Duodenal mucosa (tissue), 2 donors: ENCODE data around the gene ARPP21.

ENCODE experiments used
- H3K27ac ChIP-seq: one replicate; pipeline ENCODE4 v1.7.0; 2013; ENCODE audit warnings: low read depth, low read length
- H3K27me3 ChIP-seq, 2 donors: one replicate each; pipeline ENCODE4 v1.7.0; 2013; ENCODE audit warnings: low read length in 2 of 2, control low read depth in 1 of 2; ENCODE audit not compliant: insufficient read depth in 2 of 2, control insufficient read depth in 1 of 2
- H3K36me3 ChIP-seq, 2 donors: one replicate each; pipeline ENCODE4 v1.7.0; 2013; ENCODE audit warnings: low read length in 2 of 2, control low read depth in 1 of 2; ENCODE audit not compliant: insufficient read depth in 2 of 2, control insufficient read depth in 1 of 2
- H3K4me1 ChIP-seq, 2 donors: one replicate each; pipeline ENCODE4 v1.7.0; 2013; ENCODE audit warnings: low read length in 2 of 2, control low read depth in 1 of 2; ENCODE audit not compliant: insufficient read depth in 2 of 2, control insufficient read depth in 1 of 2
- H3K4me3 ChIP-seq, 2 donors: one replicate each; pipeline ENCODE4 v1.7.0; 2013; ENCODE audit warnings: low read length in 2 of 2, low read depth in 1 of 2
- H3K9ac ChIP-seq, 2 donors: one replicate each; pipeline ENCODE4 v1.7.0; 2013; ENCODE audit warnings: low read length in 2 of 2, low read depth in 1 of 2
- H3K9me3 ChIP-seq, 2 donors: one replicate each; pipeline ENCODE4 v1.7.0; 2013; ENCODE audit warnings: low read length in 2 of 2, control low read depth in 1 of 2; ENCODE audit not compliant: control insufficient read depth in 1 of 2

ARPP21 gene

GRCh38 chr3:35674451-35675109 is 35.3 kb downstream of the ARPP21 start:
- no peaks in the 10 kb centered on the region for H3K4me1 ChIP-seq

DNA sequence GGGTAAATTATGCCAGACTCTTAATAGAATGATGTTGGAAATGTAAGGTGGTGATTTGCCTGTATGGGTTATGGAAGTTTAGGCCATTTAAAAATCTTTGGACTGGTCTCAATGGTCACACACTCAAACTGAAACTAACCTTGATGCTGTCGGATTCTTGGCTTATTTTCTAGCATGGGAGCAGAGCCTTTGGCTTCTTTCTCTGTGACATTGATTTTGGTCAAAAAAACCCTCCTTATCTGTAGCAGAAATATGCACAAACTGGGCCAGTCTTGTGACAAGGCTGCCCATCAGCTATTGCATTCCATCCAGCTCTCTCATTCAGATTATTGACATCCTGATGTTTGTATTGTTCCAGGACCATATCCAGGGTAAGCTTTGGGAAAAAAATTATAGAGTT is 35.9 kb downstream of the ARPP21 start:
- Histone ChIP-seq H3K9me3 (no peaks in the 10 kb centered on the region), H3K9ac (no peak overlapping the region), H3K27ac (no peak overlapping the region), H3K4me1 (no peaks in the 10 kb centered on the region), H3K4me3 (no peak overlapping the region), H3K36me3 (no peaks in the 10 kb centered on the region), H3K27me3 (no peaks in the 10 kb centered on the region)

More at GRCh38 chr3:35674451-35675109, 35.3 kb downstream of the ARPP21 start:
- Histone ChIP-seq H3K27ac (no peak overlapping the region), H3K4me3 (no peak overlapping the region), H3K9ac (no peak overlapping the region), H3K27me3 (no peaks in the 10 kb centered on the region), H3K36me3 (no peaks in the 10 kb centered on the region), H3K9me3 (no peaks in the 10 kb centered on the region)

- Histone ChIP-seq H3K4me3 (no peak overlapping the region), H3K36me3 (no peaks in the 10 kb centered on the region), H3K9ac (no peak overlapping the region), H3K9me3 (no peaks in the 10 kb centered on the region), H3K4me1 (no peaks in the 10 kb centered on the region), H3K27me3 (no peaks in the 10 kb centered on the region), H3K27ac (no peak overlapping the region)
Observed at GRCh38 chr3:35675621-35676020, 36.3 kb downstream of the ARPP21 start.

GRCh38 chr3:35677797-35678196 is 38.5 kb downstream of the ARPP21 start:
- H3K36me3 ChIP-seq = no peaks in the 10 kb centered on the region
- no peak overlapping the region for H3K4me3 ChIP-seq
- peaks cover 0 to 3% of the 10 kb centered on the region in 2 donors for H3K27me3 ChIP-seq
- H3K4me1 ChIP-seq = no peaks in the 10 kb centered on the region
- no peak overlapping the region for H3K9ac ChIP-seq
- no peaks in the 10 kb centered on the region for H3K9me3 ChIP-seq
- H3K27ac ChIP-seq = no peak overlapping the region

DNA sequence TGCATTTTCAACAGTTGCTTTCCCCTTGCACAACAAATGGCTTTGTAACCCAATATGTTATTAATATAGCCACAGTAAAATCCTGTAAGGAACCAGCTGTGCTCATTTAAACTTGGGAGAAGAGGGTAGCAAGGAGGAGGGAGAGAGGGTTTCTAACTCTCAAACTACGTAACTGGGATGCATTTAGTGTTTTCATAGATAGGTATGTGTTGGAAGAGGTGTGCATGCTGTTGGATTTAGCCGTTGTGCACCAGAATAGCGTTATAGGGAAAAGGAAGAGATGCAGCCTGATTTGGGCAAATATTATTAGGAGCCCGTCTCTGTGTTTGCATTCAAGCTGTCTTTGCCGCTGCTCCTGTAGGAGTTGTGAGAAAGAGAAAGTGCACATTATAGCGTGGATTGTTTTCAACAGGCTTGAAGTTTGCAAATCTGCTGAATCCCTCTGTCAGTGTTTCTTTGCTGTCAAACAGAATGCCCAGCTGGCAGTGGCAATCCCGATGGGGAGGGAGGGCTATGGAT is 39.4 kb downstream of the ARPP21 start:
- H3K27ac ChIP-seq = no peak overlapping the region
- H3K27me3 ChIP-seq = peaks cover 0 to 3% of the 10 kb centered on the region in 2 donors
- H3K36me3 ChIP-seq = no peaks in the 10 kb centered on the region
- no peaks in the 10 kb centered on the region for H3K4me1 ChIP-seq
- H3K9ac ChIP-seq = no peak overlapping the region
- no peaks in the 10 kb centered on the region for H3K9me3 ChIP-seq
- no peak overlapping the region for H3K4me3 ChIP-seq

DNA sequence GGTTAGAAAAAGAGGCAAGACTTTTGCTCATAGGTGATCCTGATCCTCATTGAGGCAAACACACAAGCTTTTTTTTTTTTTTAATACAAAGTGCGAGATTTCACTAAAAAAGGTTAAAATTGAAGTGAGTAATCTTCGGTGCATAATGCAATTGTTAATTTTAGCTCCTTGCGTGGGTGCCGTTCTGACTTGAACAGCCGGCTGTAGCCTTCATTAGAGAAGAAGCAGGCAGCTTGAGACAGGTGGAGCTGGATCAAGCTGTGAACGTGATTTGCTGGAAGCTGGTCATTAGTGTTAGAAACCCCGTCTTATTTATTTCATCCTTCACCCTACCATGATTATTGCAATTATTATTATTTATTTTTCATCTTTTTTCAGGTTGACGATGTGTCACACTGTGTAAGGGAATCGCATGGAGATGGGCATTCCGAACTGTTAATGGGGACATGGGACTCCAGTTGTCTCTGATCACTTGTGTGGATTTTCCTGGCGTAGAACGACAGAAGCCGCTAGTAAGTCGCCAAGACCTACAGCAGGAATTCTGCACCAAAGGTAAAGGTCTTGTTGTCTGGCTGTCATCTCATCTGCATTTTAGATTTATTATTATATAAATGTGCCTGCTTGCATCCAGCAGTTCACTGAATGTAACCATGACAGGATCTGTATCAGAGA is 40.2 kb downstream of the ARPP21 start:
- Histone ChIP-seq H3K27ac (no peak overlapping the region), H3K9ac (no peak overlapping the region), H3K27me3 (peaks cover 0 to 3% of the 10 kb centered on the region in 2 donors)

DNA sequence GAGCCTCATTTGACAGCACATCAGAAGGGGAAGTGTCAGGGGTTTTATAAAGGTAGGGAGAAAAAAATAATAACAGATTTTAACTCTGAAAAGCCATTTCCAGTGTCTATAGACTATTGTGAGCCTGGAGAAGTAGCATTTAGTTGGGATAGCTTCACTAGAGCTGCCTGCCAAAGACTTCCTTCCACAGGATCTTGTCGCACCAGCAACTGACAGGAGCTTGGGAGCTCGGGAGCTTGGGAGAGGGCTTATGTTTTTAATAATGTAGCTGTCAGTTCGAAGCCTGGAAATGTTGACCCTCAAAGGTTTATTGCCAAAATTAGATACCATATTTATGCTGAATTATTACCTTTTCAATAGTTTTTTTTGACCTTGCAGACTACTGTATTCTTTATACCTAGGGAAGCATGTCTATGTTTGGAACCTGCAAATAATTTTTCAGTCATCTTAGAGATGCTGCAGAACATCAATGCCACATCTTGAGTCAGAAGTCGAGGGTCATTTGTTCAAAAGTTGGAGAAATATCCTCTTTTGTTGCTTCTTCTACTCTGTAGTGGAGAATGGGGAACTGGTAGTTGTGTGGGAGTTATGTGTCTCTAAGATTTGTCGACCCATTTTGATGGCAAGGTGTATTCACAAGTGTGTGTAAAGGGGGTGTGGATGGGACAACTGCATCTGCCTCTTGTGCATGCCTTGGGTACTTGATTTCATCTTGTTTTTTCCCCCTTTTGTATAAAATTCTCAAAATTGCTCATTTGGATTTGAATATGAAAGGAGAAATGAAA is 41.7 kb downstream of the ARPP21 start:
- no peaks in the 10 kb centered on the region for H3K36me3 ChIP-seq

More for the DNA sequence above, 40.2 kb downstream of the ARPP21 start:
- H3K36me3 ChIP-seq = no peaks in the 10 kb centered on the region
- no peak overlapping the region for H3K4me3 ChIP-seq
- H3K4me1 ChIP-seq = no peaks in the 10 kb centered on the region
- no peaks in the 10 kb centered on the region for H3K9me3 ChIP-seq

DNA sequence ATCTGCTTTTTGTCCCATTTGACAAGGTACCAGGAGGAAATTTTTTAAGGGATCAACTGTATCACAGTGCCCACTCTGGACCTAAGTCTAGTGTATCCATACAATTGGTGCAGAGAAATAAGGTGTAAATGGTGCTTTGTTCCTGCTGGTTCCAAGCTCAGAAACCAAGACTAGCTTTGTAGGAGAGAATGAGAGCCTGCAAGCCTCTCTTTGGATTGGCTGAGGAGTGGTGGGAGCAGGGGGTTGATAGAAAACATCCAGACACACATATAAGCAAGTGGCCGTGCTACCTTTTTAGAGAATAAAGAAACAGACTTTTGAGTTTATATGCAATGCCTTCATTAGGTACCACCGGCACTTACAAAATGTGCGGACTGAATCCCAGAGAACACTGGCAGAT is 45.8 kb downstream of the ARPP21 start:
- no peak overlapping the region for H3K27ac ChIP-seq
- H3K9me3 ChIP-seq = no peaks in the 10 kb centered on the region
- H3K27me3 ChIP-seq = peaks cover 0 to 3% of the 10 kb centered on the region in 2 donors
- H3K4me1 ChIP-seq = no peaks in the 10 kb centered on the region
- no peaks in the 10 kb centered on the region for H3K36me3 ChIP-seq
- no peak overlapping the region for H3K9ac ChIP-seq
- H3K4me3 ChIP-seq = no peak overlapping the region

More for the DNA sequence above, 41.7 kb downstream of the ARPP21 start:
- H3K27me3 ChIP-seq = peaks cover 0 to 3% of the 10 kb centered on the region in 2 donors
- H3K9ac ChIP-seq = no peak overlapping the region
- H3K4me3 ChIP-seq = no peak overlapping the region
- H3K27ac ChIP-seq = no peak overlapping the region
- no peaks in the 10 kb centered on the region for H3K4me1 ChIP-seq
- H3K9me3 ChIP-seq = no peaks in the 10 kb centered on the region

DNA sequence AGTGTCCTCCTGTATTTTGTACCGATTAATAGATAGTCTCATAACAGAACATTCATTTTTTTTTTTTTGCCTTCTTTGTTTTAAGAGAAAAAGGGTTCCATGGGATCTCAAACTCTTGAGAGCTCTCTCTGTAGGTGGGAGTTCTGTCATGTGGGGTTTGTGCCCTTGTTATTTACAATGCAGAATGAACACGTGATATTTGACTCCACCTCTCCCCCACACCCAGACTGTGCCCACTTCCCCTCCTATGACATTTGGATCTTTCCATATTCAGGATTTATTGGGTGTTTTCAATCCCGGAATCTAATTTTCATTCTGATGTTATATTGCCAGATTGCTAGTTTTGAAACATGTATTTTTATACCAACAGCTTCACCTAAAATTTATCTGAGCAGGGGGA is 49.5 kb downstream of the ARPP21 start:
- H3K4me3 ChIP-seq = no peak overlapping the region
- H3K4me1 ChIP-seq = no peaks in the 10 kb centered on the region
- no peak overlapping the region for H3K27ac ChIP-seq
- no peak overlapping the region for H3K9ac ChIP-seq
- H3K9me3 ChIP-seq = no peaks in the 10 kb centered on the region
- H3K36me3 ChIP-seq = no peaks in the 10 kb centered on the region
- no peaks in the 10 kb centered on the region for H3K27me3 ChIP-seq

GRCh38 chr3:35690271-35690670 is 50.9 kb downstream of the ARPP21 start:
- Histone ChIP-seq H3K27ac (no peak overlapping the region), H3K9ac (no peak overlapping the region), H3K36me3 (no peaks in the 10 kb centered on the region), H3K9me3 (no peaks in the 10 kb centered on the region), H3K4me1 (no peaks in the 10 kb centered on the region), H3K4me3 (no peak overlapping the region), H3K27me3 (no peaks in the 10 kb centered on the region)
